GM18870 (cell line): ENCODE data around the gene MOBP.
"Not testable (repeated sequence)": the region's sequence is repeated elsewhere in the genome, so short reads cannot be mapped to it uniquely, and the experiment has no call there.

Experiments used
- ATAC-seq: cut with Tn5 transposase; IDR thresholded peaks from one replicate; pipeline ENCODE4 v1.9.1; 2021; ENCODE audit warnings: moderate library complexity; ENCODE audit not compliant: unreplicated experiment

The MOBP gene

DNA sequence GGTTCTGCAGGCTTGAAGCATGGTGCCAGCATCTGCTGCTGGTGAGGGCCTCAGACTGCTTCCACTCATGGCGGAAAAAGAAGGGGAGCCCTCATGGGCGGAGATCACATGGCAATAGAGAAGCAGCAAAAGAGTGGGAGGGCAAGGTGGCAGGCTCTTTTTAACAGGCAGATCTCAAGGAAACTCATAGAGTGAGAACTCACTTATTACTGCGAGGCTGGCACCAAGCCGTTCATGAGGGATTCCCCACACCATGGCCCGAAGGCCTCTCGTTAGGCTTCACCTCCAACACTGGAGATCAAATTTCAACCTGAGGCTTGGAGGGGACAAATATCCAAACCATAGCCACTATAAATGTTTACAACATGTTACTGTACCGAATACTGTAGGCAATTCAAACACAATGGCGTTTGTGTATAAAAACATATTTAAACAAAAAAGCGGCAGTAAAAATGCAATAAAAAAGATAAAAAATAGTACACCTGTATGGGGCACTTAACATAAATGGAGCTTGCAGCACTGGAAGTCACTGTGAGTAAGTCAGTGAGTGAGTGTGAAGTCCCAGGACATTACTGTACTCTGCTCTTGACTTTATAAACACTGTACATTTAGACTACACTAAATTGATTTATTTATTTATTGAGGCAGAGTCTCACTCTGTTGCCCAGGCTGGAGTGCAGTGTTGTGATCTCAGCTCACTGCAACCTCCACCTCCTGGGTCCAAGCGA lies 18.8 kb upstream of the MOBP start:
- ATAC-seq = no peak

DNA sequence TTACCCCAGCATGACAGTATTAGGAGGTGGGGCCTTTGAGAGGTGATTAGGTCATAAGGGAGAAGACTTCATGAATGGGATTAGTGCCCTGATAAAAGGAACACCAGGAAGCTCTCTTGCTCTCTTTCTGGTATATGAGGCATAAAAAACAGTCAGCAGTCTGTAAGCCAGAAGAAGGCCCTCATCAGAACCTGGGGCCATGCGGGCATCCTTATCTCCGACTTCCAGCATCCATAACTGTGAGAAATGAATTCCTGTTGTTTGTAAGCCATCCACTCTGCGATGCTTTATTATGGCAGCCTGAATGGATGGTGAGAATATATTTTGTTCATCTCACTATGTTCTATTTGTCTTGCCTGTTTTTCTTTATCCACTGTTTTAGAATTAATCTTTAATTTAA lies 17.7 kb upstream of the MOBP start:
- ATAC-seq = no peak

DNA sequence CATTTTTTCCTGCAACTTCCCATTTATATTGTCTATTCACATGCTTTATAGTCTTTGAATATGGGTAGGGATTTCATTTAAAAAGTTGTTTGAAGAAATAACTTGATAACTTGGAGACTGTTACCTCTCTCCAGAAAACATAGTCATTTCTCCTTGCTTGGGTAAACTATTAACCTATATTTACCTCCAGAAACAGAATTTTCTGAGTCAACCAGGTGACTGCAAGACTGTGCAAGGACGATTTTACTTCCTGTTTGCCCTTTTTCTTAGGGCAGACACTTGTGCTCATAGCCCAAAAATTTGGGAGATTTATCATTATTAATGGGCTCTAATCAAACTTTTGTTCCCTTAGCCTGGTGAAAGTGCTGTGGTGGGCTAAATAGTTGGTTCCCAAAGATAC lies 14.3 kb upstream of the MOBP start:
- peak; percentile 72 for ATAC-seq

DNA sequence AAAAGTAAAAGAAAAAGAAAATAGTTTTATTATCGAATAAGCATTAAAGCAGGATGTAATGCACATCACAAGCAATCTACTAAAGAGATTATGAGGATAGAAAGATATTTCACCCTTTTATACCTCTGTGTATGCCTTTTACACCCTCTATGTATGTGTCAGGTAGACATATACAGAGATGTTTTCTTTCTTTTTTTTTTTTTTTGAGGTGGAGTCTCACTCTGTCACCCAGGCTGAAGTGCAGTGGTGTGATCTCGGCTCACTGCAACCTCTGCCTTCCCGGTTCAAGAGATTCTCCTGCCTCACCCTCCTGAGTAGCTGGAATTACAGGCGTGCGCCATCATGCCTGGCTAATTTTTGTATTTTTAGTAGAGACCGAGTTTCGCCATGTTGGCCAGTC lies 13.6 kb upstream of the MOBP start:
- not testable (repeated sequence) for ATAC-seq

DNA sequence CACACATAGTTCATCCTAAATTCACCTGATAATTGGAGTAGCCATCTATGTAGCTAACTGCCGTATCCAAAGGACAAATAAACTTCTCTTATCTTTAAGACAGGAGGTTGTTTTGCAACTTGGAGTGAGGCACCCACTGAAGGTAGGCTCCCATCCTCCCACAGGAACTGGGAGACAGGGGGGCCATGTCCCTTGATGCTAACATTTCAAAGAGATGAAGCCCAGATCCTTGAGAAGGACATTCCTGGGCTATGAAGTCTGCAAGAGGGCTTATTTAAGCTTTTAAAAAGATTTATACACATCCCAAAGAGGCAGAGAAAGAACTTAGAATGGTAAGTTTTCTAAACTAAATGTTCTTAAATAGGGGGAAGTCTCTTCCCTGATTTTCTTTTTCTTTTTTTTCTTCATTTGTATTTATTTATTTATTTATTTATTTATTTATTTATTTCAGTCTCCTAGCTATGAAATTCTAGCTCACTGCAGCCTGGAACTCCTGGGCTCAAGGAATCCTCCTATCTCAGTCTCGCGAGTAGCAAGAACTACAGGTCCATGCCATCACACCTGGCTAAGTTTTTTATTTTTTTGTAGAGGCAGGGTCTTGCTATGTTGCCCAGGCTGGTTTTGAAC lies 12.8 kb upstream of the MOBP start:
- ATAC-seq = no peak

DNA sequence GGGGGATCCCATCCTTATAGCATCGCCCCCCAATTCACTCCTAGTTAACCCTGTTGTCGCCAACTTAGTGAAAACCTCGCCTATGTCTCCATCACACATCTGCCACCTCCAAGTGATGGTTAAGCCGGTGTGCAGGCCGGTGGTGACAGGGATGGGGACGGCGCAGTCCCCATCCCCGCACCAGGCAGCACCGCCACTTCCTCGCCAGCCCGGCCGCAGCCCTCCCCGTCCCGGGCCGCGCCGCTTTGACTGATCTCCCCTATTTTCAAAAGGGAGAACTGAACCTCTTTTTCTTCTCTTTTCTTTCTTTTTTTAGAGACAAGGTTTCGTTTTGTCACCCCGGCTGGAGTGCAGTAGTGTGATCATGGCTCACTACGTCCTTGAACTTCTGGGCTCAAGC lies 11.3 kb upstream of the MOBP start:
- no peak for ATAC-seq

DNA sequence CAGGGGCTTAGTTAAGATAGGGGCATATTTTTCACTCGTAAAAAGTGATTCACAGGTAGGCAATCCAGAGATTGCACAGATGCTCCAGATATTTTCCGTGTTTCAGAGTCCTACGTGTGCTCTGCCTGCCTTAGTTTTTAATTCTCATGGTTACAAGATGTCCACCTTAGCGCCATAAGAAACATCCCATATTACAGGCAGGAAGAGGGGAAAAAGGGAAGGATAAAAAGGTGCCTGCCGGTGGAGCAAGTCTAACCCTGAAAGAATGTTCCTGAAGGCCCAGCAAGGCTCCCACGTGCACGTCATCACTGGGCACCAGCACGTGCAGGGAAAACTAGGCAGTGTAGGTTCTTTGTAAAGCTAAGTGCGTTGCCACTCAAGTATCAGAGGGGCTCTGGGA lies 10.1 kb upstream of the MOBP start:
- ATAC-seq = no peak

DNA sequence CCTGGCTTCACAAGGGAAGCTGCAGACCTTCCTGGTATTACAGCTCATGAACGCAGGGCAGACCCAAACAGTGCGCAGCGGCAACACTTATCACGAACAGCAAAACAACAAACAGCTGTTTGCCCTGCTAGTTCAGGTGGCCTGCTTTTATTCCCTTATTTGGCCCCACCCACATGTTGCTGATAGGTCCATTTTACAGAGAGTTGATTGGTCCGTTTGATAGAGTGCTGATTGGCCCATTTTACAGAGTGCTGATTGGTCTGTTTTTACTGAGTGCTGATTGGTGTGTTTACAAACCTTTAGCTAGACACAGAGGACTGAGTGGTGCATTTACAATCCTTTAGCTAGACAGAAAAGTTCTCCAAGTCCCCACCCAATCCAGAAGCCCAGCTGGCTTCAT lies 8.9 kb upstream of the MOBP start:
- not testable (repeated sequence) for ATAC-seq

DNA sequence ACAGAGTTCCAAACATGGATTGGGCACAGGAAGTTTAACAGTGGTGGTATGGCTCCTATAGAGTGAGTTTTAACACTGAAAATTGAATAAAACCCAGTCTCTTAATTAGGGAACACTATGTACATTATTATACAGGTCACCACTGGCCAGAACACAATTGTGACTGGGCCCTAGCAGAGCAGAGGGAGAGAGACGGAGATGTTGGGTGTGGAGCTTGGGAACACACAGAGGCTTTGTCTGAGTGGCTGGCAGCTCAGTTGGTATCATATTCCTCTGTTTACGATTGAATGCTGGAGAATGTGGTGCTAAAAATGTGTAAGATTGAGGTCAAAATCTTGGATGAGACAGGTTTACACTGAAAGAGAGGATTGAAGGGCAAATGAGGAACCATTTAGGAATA lies 6.8 kb upstream of the MOBP start:
- ATAC-seq = no peak

DNA sequence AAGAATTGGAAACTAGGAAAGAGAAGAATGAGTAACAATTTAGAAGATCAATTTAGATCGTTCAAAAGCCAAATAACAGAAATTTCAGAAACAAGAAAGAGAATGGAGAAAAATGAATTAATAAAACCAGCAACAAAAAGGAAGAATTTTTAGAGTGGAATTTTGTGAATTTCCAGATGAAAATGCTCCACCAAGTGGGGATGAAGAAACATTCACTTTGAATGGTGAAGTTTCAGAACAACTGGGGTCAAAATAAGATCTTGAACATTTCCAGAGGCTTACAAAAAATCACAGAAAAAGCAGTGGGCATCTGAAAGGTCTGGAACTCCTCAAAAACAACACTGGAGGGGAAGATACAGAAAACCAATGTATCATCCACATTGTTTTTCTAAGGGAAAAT lies 4.2 kb upstream of the MOBP start:
- no peak for ATAC-seq

DNA sequence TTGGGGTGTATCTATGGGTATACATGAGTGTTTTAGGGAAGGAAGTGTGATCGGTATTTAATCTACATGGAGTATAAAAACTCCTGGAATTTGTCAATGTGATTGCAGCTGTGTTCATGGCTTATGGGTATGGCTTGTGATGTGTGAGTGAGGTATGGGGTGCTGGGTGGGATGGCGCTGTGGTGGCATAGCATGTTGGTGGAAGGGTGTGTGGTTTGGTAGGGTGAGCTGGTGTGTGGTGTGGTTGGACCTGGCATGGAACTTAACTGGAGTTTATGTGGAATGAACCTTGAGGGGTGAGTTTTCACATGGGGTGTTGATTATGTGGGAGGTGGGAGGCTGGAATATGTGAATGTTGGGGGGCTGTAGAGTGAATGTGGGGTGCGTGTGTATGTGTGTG lies 492 bp upstream of the MOBP start:
- ATAC-seq = no peak

DNA sequence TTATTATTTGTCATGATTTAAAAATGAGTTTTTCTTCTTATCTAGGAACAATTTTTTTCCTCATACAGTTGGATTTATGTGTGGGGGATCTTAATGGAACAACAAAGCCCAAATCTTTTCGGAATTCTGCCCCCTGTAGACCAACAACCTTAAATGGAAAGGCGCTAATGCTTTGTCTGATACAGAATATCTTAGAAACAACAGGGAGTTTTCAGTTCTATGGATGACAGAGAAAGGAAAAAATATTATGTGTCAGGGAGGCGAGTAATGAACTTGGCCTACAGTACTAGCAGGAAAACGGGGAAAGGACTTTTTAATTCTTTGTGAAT lies 592 bp downstream of the MOBP start:
- ATAC-seq = no peak

DNA sequence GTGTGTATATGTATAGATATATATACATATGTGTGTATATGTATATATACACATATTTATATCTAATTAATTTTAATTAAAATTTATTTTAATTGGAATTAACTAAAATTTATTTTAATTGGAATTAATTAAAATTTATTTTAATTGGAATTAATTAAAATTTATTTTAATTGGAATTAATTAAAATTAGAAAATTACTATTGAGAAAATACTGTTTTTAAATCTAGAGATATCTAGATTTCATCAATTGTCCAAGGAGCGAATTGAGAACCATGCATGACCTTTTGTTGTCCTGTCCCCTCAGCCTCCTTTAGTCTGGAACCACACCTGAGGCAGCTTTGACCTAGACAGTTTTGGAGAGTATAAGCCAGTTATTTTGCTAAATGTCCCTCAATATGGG lies 1.8 kb downstream of the MOBP start:
- ATAC-seq = no peak

DNA sequence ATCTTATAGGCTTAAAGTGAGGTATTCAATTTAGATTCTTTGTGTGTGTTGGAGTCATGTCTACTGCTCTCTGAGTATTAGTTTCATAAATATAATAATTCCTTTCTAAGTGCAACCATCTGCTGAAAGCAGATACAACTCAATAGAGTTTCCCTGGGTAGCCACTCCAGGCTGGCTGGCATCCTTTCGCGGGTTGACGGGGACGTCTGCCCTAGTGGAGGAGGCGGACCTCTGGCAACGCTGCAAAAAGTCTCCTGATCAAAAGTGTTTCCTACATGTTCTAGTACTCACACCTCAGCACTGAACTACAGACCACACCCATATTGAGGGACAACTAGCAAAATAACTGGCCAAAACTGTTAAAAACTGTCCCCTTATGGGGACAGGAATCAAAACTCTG lies 2.5 kb downstream of the MOBP start:
- ATAC-seq = no peak

DNA sequence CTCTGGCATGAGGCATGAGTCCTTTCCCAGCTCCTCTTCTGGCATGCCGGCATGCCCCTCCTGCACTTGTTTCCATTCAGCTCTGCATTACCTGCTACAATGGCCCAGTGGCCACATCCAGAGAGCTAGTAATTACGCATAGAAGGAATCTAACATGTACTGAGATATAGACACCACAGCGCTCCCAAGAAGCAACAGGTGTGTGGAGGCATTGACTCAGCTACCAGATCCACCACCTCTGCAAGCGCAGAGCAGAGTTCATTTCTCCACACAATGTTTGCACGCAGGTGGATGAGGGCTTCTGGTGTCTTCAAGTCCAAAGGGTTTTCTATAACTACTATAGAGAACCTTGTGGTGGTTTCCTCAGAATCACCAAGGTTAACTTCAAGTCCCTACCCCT lies 4.2 kb downstream of the MOBP start:
- no peak for ATAC-seq

DNA sequence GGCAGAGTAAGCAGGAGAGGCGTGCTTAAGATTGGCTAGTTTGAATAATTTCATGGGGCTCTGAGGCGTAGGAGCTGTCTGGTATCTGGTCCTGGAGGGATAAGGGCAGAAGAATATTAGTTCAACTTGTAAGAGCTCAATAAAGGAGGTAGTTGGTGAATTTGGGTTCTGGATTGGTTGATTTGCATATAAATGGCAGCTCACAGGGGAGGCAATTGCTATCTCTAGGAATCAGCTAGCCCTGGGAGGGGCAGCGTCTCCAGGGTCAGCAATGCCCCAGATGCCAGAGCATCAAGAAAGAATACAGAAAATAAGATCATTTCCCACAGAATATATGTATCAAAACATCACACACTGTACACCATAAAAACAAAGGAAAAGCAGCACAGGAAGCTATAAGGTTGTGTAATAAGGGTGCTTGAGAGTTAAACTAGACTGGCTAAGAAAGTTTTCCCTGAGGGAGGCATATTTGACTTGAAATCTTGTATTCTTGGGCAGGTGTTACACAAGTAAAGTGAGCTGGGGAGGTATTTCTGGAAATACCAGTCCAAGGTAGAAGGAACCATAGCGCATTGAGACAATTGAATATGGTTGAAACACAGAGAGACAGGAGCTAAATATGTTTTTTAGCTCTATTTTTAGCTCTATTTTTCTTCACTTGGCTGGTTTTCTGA lies 6.1 kb downstream of the MOBP start:
- ATAC-seq = no peak

DNA sequence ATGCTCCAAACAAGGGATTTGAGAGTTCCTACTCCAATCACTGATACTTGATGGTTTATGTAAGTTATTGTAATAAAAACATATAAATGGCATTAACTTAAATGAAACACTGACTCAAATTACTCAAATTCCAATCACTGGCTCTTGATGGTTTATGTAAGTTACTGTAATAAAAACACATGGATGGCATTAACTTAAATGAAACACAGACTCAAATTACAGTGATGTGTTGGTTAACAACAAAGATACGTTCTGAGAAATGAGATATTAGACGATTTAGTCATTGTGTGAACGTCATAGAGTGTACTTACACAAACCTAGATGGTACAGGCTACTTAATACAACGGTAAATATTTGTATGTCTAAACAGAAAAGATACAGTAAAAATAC lies 6.6 kb downstream of the MOBP start:
- no peak for ATAC-seq

DNA sequence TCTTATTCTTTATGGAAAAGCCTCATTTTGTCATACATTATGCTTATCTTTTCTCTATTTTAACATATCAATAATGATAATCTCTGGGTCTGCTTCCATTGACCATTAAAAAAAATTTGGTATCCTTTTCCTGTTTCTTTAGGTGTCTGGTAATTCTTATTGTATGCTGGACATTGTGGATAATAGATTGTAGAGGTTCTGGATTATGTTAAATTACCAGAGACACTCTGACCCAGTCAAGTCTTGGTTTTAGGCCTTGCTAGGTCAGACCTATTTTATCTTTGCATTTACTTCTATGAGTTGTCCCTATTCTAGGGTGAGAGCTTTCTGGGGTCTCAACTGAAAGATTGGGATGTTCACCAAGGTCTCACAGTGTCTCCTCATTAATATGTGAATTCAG lies 9.3 kb downstream of the MOBP start:
- no peak for ATAC-seq

DNA sequence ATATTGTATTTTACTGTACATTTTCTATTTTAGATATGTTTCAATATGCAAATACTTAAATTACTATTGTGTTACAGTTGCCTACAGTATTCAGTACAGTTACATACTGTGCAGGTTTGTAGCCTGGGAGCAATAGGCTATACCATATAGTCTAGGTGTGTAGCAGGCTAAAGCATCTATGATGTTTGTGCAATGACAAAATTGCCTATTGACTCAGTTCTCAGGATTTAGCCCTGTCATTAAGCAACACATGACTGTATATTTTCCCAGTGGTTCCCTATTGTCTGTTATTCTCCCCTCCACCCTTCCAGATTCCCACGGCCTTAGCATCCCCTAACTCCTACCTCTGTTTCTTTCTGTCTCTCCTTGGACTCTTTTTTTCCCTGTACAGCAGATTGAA lies 10.7 kb downstream of the MOBP start:
- ATAC-seq = no peak

DNA sequence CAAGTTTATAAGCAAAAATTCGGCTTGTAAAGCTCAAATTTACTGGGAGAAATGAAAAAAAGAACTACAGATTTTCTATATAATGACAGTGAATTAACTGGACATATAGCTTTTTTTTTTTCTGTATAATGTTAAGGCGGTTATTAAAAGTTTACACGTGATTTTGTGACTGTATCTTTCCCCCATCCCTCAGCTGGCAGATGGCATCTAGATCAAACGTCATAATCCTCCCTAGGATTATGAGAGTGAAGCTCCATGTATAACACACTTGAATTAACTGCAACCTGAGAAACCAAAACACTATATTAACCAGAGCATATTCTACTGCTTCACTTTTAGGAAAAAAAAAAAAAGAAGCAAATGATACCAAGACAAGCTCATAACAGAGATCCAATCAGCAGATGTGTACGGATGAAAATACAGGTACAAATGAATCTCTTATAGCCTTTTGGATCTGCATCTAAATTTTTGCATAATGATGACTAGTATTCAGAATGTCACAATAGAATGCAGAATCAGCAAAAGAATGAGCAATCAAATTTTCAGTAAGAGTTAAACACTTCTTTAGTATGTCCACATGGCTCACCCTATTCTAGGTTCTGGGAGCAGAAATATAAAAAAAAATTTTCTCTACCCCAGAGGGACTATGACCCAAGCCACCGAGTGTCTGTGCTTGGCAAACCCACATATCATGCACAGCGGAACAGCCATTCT lies 12.4 kb downstream of the MOBP start:
- no peak for ATAC-seq

DNA sequence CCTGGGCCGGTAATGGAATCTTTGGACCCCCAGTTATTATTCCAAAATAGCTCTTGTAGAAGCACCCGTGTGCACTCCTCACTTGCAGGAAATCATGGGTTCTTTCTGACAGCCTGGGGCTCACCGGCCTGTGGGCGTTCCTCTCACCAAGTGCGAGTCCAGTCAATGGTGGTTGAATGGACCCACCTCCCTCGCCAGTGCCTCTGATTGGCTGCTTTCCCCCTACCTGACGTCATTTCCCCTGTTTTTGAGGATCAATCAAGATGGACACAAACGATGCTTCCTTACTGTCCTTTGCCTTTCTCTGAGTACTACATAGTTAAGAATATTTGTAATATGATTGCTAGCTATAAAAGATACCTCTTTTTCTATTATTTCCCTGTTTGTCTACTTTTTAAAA lies 18.1 kb downstream of the MOBP start:
- no peak for ATAC-seq

DNA sequence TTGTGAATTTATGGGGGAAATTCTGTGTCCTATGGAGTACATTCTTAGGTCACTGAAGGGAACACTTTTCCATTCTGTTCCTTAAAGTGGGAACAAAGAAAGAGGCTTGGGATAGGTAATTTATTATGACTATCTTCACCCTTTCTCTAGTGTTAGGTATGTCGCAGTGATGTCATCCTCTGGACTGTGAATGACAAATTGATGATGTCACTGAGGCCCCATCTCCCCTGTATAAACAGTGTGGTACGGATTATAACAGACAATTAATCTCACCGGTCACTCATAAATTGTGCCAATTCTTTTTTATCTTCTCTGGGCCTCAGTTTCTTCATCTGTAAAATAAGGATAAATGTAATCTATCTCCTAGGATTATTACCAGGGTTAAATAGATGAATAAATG lies 23.5 kb downstream of the MOBP start:
- ATAC-seq = no peak
